Mesenchymal stem cell (in vitro differentiated cells and primary cell): Measurements from ENCODE around the gene ATL2.

Source experiments
- DNase-seq: peaks from one replicate; pipeline ENCODE4 v3.0.0-alpha.2; 2013
- H2AFZ ChIP-seq: one replicate; pipeline ENCODE4 v1.6.1; 2013; ENCODE audit warnings: low read depth, mild to moderate bottlenecking, control low read depth, inconsistent platforms, low read length, moderate library complexity
- H2AK5ac ChIP-seq: 2 replicates; pipeline ENCODE4 v1.6.1; 2013; ENCODE audit warnings: low read length, moderate library complexity, mild to moderate bottlenecking, inconsistent platforms; ENCODE audit not compliant: severe bottlenecking
- H2BK120ac ChIP-seq: one replicate; pipeline ENCODE4 v1.6.1; 2013; ENCODE audit warnings: low read depth, mild to moderate bottlenecking, inconsistent platforms, low read length, moderate library complexity
- H2BK12ac ChIP-seq, 2 experiments: one replicate each; pipeline ENCODE4 v1.6.1; 2013; ENCODE audit warnings: inconsistent platforms in 2 of 2, low read length in 2 of 2, mild to moderate bottlenecking in 2 of 2, moderate library complexity in 2 of 2, control low read depth in 1 of 2
- H2BK15ac ChIP-seq: one replicate; pipeline ENCODE4 v1.6.1; 2013; ENCODE audit warnings: mild to moderate bottlenecking, low read depth, inconsistent platforms; ENCODE audit not compliant: poor library complexity, severe bottlenecking
- H2BK5ac ChIP-seq: 2 replicates; pipeline ENCODE4 v1.6.1; 2013; ENCODE audit warnings: low read depth, mild to moderate bottlenecking, low read length, control low read depth, inconsistent platforms; ENCODE audit not compliant: poor library complexity, severe bottlenecking
- H3K14ac ChIP-seq, 2 experiments: one replicate each; pipeline ENCODE4 v1.6.1; 2013; ENCODE audit warnings: inconsistent platforms in 2 of 2, low read length in 2 of 2, control low read depth in 1 of 2, mild to moderate bottlenecking in 1 of 2, moderate library complexity in 1 of 2
- H3K18ac ChIP-seq, 2 experiments: one replicate each; pipeline ENCODE4 v1.6.1; 2013; ENCODE audit warnings: inconsistent platforms in 2 of 2, low read length in 2 of 2, control low read depth in 1 of 2, low read depth in 1 of 2, mild to moderate bottlenecking in 1 of 2
- H3K23ac ChIP-seq, 2 experiments: one replicate each; pipeline ENCODE4 v1.6.1; 2013; ENCODE audit warnings: inconsistent platforms in 2 of 2, low read length in 2 of 2, mild to moderate bottlenecking in 2 of 2, moderate library complexity in 2 of 2, control low read depth in 1 of 2
- H3K27ac ChIP-seq: 2 replicates; pipeline ENCODE4 v1.5.1; 2013; ENCODE audit warnings: mild to moderate bottlenecking, moderate library complexity, low read length, control low read depth, inconsistent platforms; ENCODE audit not compliant: poor library complexity, severe bottlenecking
- H3K27me3 ChIP-seq, 2 experiments: 2 replicates each; pipeline versions ENCODE4 v1.6.1 to v1.7.0; 2013; ENCODE audit warnings: low read length in 2 of 2, mild to moderate bottlenecking in 2 of 2, moderate library complexity in 2 of 2, control low read depth in 1 of 2, inconsistent platforms in 1 of 2; ENCODE audit not compliant: control insufficient read depth in 1 of 2, insufficient read depth in 1 of 2
- H3K36me3 ChIP-seq, 2 experiments: 2 replicates each; pipeline versions ENCODE4 v1.6.1 to v1.7.0; 2013; ENCODE audit warnings: low read length in 2 of 2, control low read depth in 1 of 2, inconsistent platforms in 1 of 2, low read depth in 1 of 2, mild to moderate bottlenecking in 1 of 2; ENCODE audit not compliant: insufficient read depth in 2 of 2, control insufficient read depth in 1 of 2
- H3K4ac ChIP-seq, 2 experiments: one replicate each; pipeline ENCODE4 v1.6.1; 2013; ENCODE audit warnings: inconsistent platforms in 2 of 2, low read length in 2 of 2, mild to moderate bottlenecking in 2 of 2, moderate library complexity in 2 of 2, control low read depth in 1 of 2, low read depth in 1 of 2
- H3K4me1 ChIP-seq: 2 replicates; pipeline ENCODE4 v1.6.1; 2013; ENCODE audit warnings: low read depth, low read length, control low read depth; ENCODE audit not compliant: control insufficient read depth, insufficient read depth
- H3K4me2 ChIP-seq: 2 replicates; pipeline ENCODE4 v1.6.1; 2013; ENCODE audit warnings: low read length, mild to moderate bottlenecking, inconsistent platforms; ENCODE audit not compliant: poor library complexity, severe bottlenecking
- H3K4me3 ChIP-seq, 2 experiments: 2 replicates each; pipeline versions ENCODE4 v1.5.1 to v1.7.0; 2013; ENCODE audit warnings: low read length in 2 of 2, mild to moderate bottlenecking in 2 of 2, control low read depth in 1 of 2, low read depth in 1 of 2; ENCODE audit not compliant: insufficient read depth in 1 of 2
- H3K79me1 ChIP-seq: replicated peaks from 2 replicates; pipeline ENCODE4 v1.6.1; 2013; ENCODE audit warnings: mild to moderate bottlenecking, control low read depth, low read length, inconsistent platforms; ENCODE audit not compliant: poor library complexity, severe bottlenecking
- H3K9ac ChIP-seq: 2 replicates; pipeline ENCODE4 v1.7.0; 2013; ENCODE audit warnings: mild to moderate bottlenecking, low read length, moderate library complexity
- H3K9me3 ChIP-seq: 2 replicates; pipeline ENCODE4 v1.7.0; 2013; ENCODE audit warnings: mild to moderate bottlenecking, low read length; ENCODE audit not compliant: control insufficient read depth
- H4K8ac ChIP-seq: one replicate; pipeline ENCODE4 v1.6.1; 2013; ENCODE audit warnings: inconsistent platforms, mild to moderate bottlenecking, low read length, moderate library complexity
- H4K91ac ChIP-seq: one replicate; pipeline ENCODE4 v1.6.1; 2013; ENCODE audit warnings: mild to moderate bottlenecking, low read length, inconsistent platforms
- WGBS: methylation state at CpG from one replicate; pipeline ENCODE4 v1.1.7; 2013; ENCODE audit warnings: mixed read lengths; 5-methylcytosine and 5-hydroxymethylcytosine counted together

Gene ATL2

GRCh38 chr2:38345323-38346038 is 31.6 kb downstream of the ATL2 start:
- Histone ChIP-seq H3K79me1 (peaks cover 13% of the 10 kb centered on the region), H3K9me3 (no peaks in the 10 kb centered on the region), H2AFZ (no peak overlapping the region), H2AK5ac (no peak overlapping the region), H3K27me3 (no peaks in the 10 kb centered on the region), H3K23ac (no peak overlapping the region), H2BK15ac (no peak overlapping the region), H3K4me2 (no peak overlapping the region), H3K4ac (no peak overlapping the region), H3K27ac (no peak overlapping the region), H3K36me3 (peaks cover 4 to 40% of the 10 kb centered on the region in 2 experiments), H3K18ac (no peak overlapping the region), H4K91ac (no peak overlapping the region), H3K14ac (no peak overlapping the region), H4K8ac (no peak overlapping the region), H2BK12ac (no peak overlapping the region), H2BK5ac (no peak overlapping the region), H3K9ac (no peak overlapping the region), H3K4me3 (no peak overlapping the region), H2BK120ac (no peak overlapping the region), H3K4me1 (no peaks in the 10 kb centered on the region)
- no peak for DNase-seq
- 99% methylated on average over 5 of the region's 5 CpGs for WGBS

GRCh38 chr2:38344813-38345212 is 32.3 kb downstream of the ATL2 start:
- Histone ChIP-seq H3K14ac (no peak overlapping the region), H2BK5ac (no peak overlapping the region), H2BK120ac (no peak overlapping the region), H3K18ac (no peak overlapping the region), H4K8ac (no peak overlapping the region), H3K36me3 (peaks cover 4 to 46% of the 10 kb centered on the region in 2 experiments), H3K79me1 (peaks cover 12% of the 10 kb centered on the region), H4K91ac (no peak overlapping the region), H3K27me3 (no peaks in the 10 kb centered on the region), H2AK5ac (no peak overlapping the region), H3K23ac (no peak overlapping the region), H3K4me3 (no peak overlapping the region), H3K27ac (no peak overlapping the region), H3K4me1 (no peaks in the 10 kb centered on the region), H3K4me2 (no peak overlapping the region), H2AFZ (no peak overlapping the region), H2BK15ac (no peak overlapping the region), H3K9me3 (no peaks in the 10 kb centered on the region), H2BK12ac (no peak overlapping the region), H3K9ac (no peak overlapping the region), H3K4ac (no peak overlapping the region)
- DNase-seq: no peak
- WGBS: 87% methylated on average over 3 of the region's 3 CpGs

- Histone ChIP-seq H4K91ac (no peak overlapping the region), H2BK15ac (no peak overlapping the region), H3K9me3 (no peaks in the 10 kb centered on the region), H3K36me3 (peaks cover 4 to 57% of the 10 kb centered on the region in 2 experiments), H3K4me1 (no peaks in the 10 kb centered on the region), H2AK5ac (no peak overlapping the region), H3K4me3 (no peak overlapping the region), H3K4ac (no peak overlapping the region), H2BK12ac (no peak overlapping the region), H2BK120ac (no peak overlapping the region), H3K18ac (no peak overlapping the region), H3K27me3 (no peaks in the 10 kb centered on the region), H3K23ac (no peak overlapping the region), H3K9ac (no peak overlapping the region), H3K4me2 (no peak overlapping the region), H2AFZ (no peak overlapping the region), H2BK5ac (no peak overlapping the region), H3K14ac (no peak overlapping the region), H4K8ac (no peak overlapping the region), H3K27ac (no peak overlapping the region), H3K79me1 (peaks cover 14% of the 10 kb centered on the region)
- DNase-seq: no peak
- 98% methylated on average over 3 of the region's 3 CpGs for WGBS
Observed at GRCh38 chr2:38343212-38343611, 33.9 kb downstream of the ATL2 start.

- 100% methylated on average over 3 of the region's 6 CpGs for WGBS
- H2BK120ac ChIP-seq: no peak overlapping the region
Observed at GRCh38 chr2:38336621-38337020, 40.5 kb downstream of the ATL2 start.

More at GRCh38 chr2:38336621-38337020, 40.5 kb downstream of the ATL2 start:
- no peak for DNase-seq
- Histone ChIP-seq H2BK15ac (no peak overlapping the region), H3K4ac (no peak overlapping the region), H3K18ac (no peak overlapping the region), H3K4me1 (no peaks in the 10 kb centered on the region), H2AFZ (no peak overlapping the region), H3K36me3 (peaks cover 9 to 58% of the 10 kb centered on the region in 2 experiments), H3K14ac (no peak overlapping the region), H2BK12ac (no peak overlapping the region), H3K4me3 (no peak overlapping the region), H3K27ac (no peak overlapping the region), H3K4me2 (no peak overlapping the region), H2BK5ac (no peak overlapping the region), H4K91ac (no peak overlapping the region), H3K79me1 (peaks cover 10% of the 10 kb centered on the region), H3K9ac (no peak overlapping the region), H3K27me3 (no peaks in the 10 kb centered on the region), H4K8ac (no peak overlapping the region), H3K9me3 (no peaks in the 10 kb centered on the region), H2AK5ac (no peak overlapping the region), H3K23ac (no peak overlapping the region)
